ENCODE data around the gene CASS4.

DNA sequence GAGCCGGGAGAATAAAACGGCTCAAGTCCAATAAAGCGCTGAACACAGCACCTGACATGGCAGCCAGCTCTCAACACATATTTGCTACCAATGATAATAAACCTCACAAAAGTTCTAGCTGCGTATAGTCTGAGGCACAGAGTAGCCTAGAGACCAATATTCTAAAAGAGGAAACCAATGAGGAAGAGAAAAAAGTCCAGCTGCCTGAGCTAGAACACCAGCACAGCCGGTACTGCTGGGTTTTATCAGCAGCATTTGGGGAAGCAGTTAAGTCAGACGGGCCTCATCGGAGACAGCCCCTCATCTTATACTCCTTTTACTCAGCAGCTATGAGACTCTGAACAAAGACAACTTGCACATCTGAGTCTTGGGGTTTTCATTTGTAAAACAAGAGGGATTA lies 53.9 kb downstream of the CASS4 start:
- TF ChIP-seq, protein P1, sequence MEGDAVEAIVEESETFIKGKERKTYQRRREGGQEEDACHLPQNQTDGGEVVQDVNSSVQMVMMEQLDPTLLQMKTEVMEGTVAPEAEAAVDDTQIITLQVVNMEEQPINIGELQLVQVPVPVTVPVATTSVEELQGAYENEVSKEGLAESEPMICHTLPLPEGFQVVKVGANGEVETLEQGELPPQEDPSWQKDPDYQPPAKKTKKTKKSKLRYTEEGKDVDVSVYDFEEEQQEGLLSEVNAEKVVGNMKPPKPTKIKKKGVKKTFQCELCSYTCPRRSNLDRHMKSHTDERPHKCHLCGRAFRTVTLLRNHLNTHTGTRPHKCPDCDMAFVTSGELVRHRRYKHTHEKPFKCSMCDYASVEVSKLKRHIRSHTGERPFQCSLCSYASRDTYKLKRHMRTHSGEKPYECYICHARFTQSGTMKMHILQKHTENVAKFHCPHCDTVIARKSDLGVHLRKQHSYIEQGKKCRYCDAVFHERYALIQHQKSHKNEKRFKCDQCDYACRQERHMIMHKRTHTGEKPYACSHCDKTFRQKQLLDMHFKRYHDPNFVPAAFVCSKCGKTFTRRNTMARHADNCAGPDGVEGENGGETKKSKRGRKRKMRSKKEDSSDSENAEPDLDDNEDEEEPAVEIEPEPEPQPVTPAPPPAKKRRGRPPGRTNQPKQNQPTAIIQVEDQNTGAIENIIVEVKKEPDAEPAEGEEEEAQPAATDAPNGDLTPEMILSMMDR (conservative IDR thresholded peaks at IDR 0.05; ENCODE audit: low read depth, low read length): no peak
- TF ChIP-seq EZH2 (IDR thresholded peaks at IDR 0.05; ENCODE audit: borderline replicate concordance, low read depth, low read length, poor library complexity, severe bottlenecking): no peak
